HG02943 (cell line): Measurements from ENCODE around the gene HTT.
"Not testable (repeated sequence)": the region's sequence is repeated elsewhere in the genome, so short reads cannot be mapped to it uniquely, and the experiment has no call there.

ENCODE experiments used
- ATAC-seq: cut with Tn5 transposase; IDR thresholded peaks from one replicate; pipeline ENCODE4 v1.9.1; 2021; ENCODE audit warnings: mild to moderate bottlenecking, low read depth, moderate library complexity; ENCODE audit not compliant: unreplicated experiment

The HTT gene

GRCh38 chr4:3116955-3117354 lies 42.5 kb downstream of the HTT start:
- no peak for ATAC-seq

GRCh38 chr4:3118312-3118711 lies 43.8 kb downstream of the HTT start:
- no peak for ATAC-seq

- ATAC-seq = no peak
These were observed 45.0 kb downstream of the HTT start for GRCh38 chr4:3119464-3119863.

GRCh38 chr4:3121110-3121509 lies 46.6 kb downstream of the HTT start:
- no peak for ATAC-seq

- ATAC-seq = no peak
These were observed 47.1 kb downstream of the HTT start for GRCh38 chr4:3121596-3121995.

- no peak for ATAC-seq
These were observed 47.6 kb downstream of the HTT start for GRCh38 chr4:3122081-3122563.

GRCh38 chr4:3123181-3123671 lies 48.7 kb downstream of the HTT start:
- no peak for ATAC-seq

GRCh38 chr4:3124070-3124767 lies 49.7 kb downstream of the HTT start:
- no peak for ATAC-seq

GRCh38 chr4:3127112-3127511 lies 52.6 kb downstream of the HTT start:
- no peak for ATAC-seq

GRCh38 chr4:3128058-3128457 lies 53.6 kb downstream of the HTT start:
- ATAC-seq = no peak

- no peak for ATAC-seq
These were observed 54.5 kb downstream of the HTT start for GRCh38 chr4:3128976-3129375.

- ATAC-seq = no peak
These were observed 55.7 kb downstream of the HTT start for GRCh38 chr4:3130201-3130600.

GRCh38 chr4:3130826-3131225 lies 56.3 kb downstream of the HTT start:
- no peak for ATAC-seq

- no peak for ATAC-seq
These were observed 59.7 kb downstream of the HTT start for GRCh38 chr4:3134201-3134600.

GRCh38 chr4:3135155-3136011 lies 60.9 kb downstream of the HTT start:
- ATAC-seq = no peak

- ATAC-seq = no peak
These were observed 62.0 kb downstream of the HTT start for GRCh38 chr4:3136454-3136853.

GRCh38 chr4:3137908-3138307 lies 63.4 kb downstream of the HTT start:
- ATAC-seq = no peak

- no peak for ATAC-seq
These were observed 70.9 kb downstream of the HTT start for GRCh38 chr4:3145234-3145924.

- ATAC-seq = no peak
These were observed 74.4 kb downstream of the HTT start for GRCh38 chr4:3148926-3149325.

GRCh38 chr4:3151238-3151637 lies 76.8 kb downstream of the HTT start:
- ATAC-seq = not testable (repeated sequence)

- ATAC-seq = no peak
These were observed 82.9 kb downstream of the HTT start for GRCh38 chr4:3157366-3157765.
